HepG2 (cell line): ENCODE measurements around the gene IL26.

Experiments
- CTCF ChIP-seq: sonication (generic); formaldehyde crosslinking; IDR thresholded peaks from 2 replicates; pipeline ENCODE4 v1.5.0; 2020; ENCODE audit warnings: mild to moderate bottlenecking, missing genetic modification reagents, moderate library complexity
- FOXA1 ChIP-seq, 2 experiments: fragments of 450-650 bp in 1 of 2; sonication (generic) in 1 of 2; formaldehyde crosslinking in 1 of 2; IDR thresholded peaks; 2 replicates each; pipeline versions ENCODE4 v1.4.0 to v1.6.1; 2016 to 2020; ENCODE audit warnings: missing genetic modification reagents in 1 of 2
- PHB2 ChIP-seq: fragments of 450-650 bp; IDR thresholded peaks from 2 replicates; pipeline ENCODE4 v1.6.1; 2018; ENCODE audit not compliant: partially characterized antibody
- POLR2A ChIP-seq, 2 experiments: IDR thresholded peaks; 2 replicates each; pipeline ENCODE4 v1.6.1; 2011; ENCODE audit warnings: low read depth in 2 of 2, low read length in 2 of 2, mild to moderate bottlenecking in 1 of 2, moderate library complexity in 1 of 2; ENCODE audit not compliant: insufficient read depth in 1 of 2
- RNF2 ChIP-seq: fragments of 450-650 bp; conservative IDR thresholded peaks from 2 replicates; pipeline ENCODE4 v1.6.1; 2016; ENCODE audit warnings: low read depth
- ZBTB20 ChIP-seq: sonication (generic); formaldehyde crosslinking; IDR thresholded peaks from 2 replicates; pipeline ENCODE4 v1.8.1; 2023; ENCODE audit warnings: missing genetic modification reagents, low read depth, mild to moderate bottlenecking, borderline replicate concordance
- ZKSCAN8 ChIP-seq: IDR thresholded peaks from 2 replicates; pipeline ENCODE4 v1.6.1; 2016; ENCODE audit warnings: borderline replicate concordance, missing genetic modification reagents, missing compliant biosample characterization
- ZNF350 ChIP-seq: sonication (generic); formaldehyde crosslinking; IDR thresholded peaks from 2 replicates; pipeline ENCODE4 v1.4.0; 2020; ENCODE audit warnings: mild to moderate bottlenecking, low read depth, missing genetic modification reagents, borderline replicate concordance
- ZNF598 ChIP-seq: sonication (generic); formaldehyde crosslinking; IDR thresholded peaks from 2 replicates; pipeline ENCODE4 v1.5.1; 2020; ENCODE audit warnings: mild to moderate bottlenecking, missing genetic modification reagents, borderline replicate concordance
- ZNF839 ChIP-seq: sonication (generic); formaldehyde crosslinking; IDR thresholded peaks from 2 replicates; pipeline ENCODE4 v1.4.0; 2020; ENCODE audit warnings: missing genetic modification reagents, mild to moderate bottlenecking, borderline replicate concordance

DNA sequence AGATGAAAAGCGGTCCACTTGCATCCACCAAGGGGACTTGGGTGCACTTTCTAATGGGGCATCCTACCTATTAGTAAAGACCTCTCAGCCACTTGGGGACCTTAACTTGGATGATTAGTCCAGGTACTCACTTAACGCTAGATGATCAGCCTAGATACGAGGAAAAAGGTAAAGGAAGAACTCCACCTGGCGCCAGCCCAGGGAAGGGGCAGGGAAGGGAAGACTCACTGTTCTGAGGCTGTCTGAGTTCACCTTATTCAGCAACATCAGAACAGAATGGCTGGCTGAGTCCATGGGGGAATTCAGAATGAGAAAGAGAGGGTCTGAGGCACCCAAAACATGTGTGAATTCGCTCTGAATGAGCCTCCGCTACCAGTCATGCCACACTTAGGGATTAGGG is 20.7 kb upstream of the IL26 start:
- no peak for TF ChIP-seq ZNF350 (CRISPR knock-in tag)
- no peak for TF ChIP-seq ZKSCAN8 (CRISPR knock-in tag)
- TF ChIP-seq ZBTB20 (CRISPR knock-in tag): no peak
- no peak for TF ChIP-seq POLR2A (IDR thresholded peaks at IDR 0.05; ENCODE audit: insufficient read depth in 1 of 2, low read depth in 2 of 2, low read length in 2 of 2)
- no peak for TF ChIP-seq ZNF839
- no peak for TF ChIP-seq RNF2
- no peak for TF ChIP-seq CTCF (CRISPR knock-in tag)
- no peak for TF ChIP-seq PHB2
- no peak for TF ChIP-seq ZNF598
- no peak for TF ChIP-seq FOXA1 (IDR thresholded peaks at IDR 0.05)
- TF ChIP-seq FOXA1 (CRISPR knock-in tag; IDR thresholded peaks at IDR 0.05): no peak
